Neural cell (in vitro differentiated cells): ENCODE measurements around the gene CHPF. TPM values are rescaled to one million over a fixed set of nuclear protein-coding genes. Genes with fewer than 3 reads are reported as not detected.

Source experiments
- H2AFZ ChIP-seq: fragments of 200-600, 300-800 bp; sonication (generic), shearing (Covaris generic); 2 replicates; pipeline ENCODE4 v1.6.0; 2014; ENCODE audit warnings: low read depth, mild to moderate bottlenecking, antibody characterized with exemption, low read length, moderate library complexity
- H3F3A ChIP-seq: fragments of 200-600 bp; shearing (Covaris generic); 2 replicates; pipeline ENCODE4 v1.6.1; 2016; ENCODE audit warnings: mild to moderate bottlenecking, moderate library complexity, mixed read lengths, antibody characterized with exemption, low read length; ENCODE audit not compliant: insufficient read depth, poor library complexity, severe bottlenecking
- H3K27ac ChIP-seq: fragments of 200-600, 300-800 bp; sonication (generic), shearing (Covaris generic); 2 replicates; pipeline ENCODE4 v1.5.1; 2014; ENCODE audit warnings: mild to moderate bottlenecking, low read length, moderate library complexity
- H3K27me3 ChIP-seq: fragments of 300-800, 200-600 bp; sonication (generic), shearing (Covaris generic); 2 replicates; pipeline ENCODE4 v1.6.0; 2014; ENCODE audit warnings: mild to moderate bottlenecking, low read depth, low read length, moderate library complexity; ENCODE audit not compliant: insufficient read depth
- H3K36me3 ChIP-seq: fragments of 300-800, 200-600 bp; sonication (generic), shearing (Covaris generic); 2 replicates; pipeline ENCODE4 v1.5.1; 2014; ENCODE audit warnings: mild to moderate bottlenecking, antibody characterized with exemption, low read length, moderate library complexity; ENCODE audit not compliant: insufficient read depth
- H3K4me2 ChIP-seq: fragments of 300-800, 200-600 bp; sonication (generic), shearing (Covaris generic); 2 replicates; pipeline ENCODE4 v1.6.0; 2014; ENCODE audit warnings: mild to moderate bottlenecking, low read length
- H3K4me3 ChIP-seq: fragments of 300-800, 200-600 bp; sonication (generic), shearing (Covaris generic); 2 replicates; pipeline ENCODE4 v1.5.1; 2014; ENCODE audit warnings: mild to moderate bottlenecking, low read length, moderate library complexity
- H3K79me2 ChIP-seq: fragments of 200-600 bp; shearing (Covaris generic); replicated peaks from 2 replicates; pipeline ENCODE4 v1.6.0; 2014; ENCODE audit warnings: mild to moderate bottlenecking, low read length, moderate library complexity; ENCODE audit not compliant: insufficient read depth
- H3K9ac ChIP-seq: fragments of 300-800, 200-600 bp; sonication (generic), shearing (Covaris generic); 2 replicates; pipeline ENCODE4 v1.6.1; 2016; ENCODE audit warnings: mild to moderate bottlenecking, low read length, mixed read lengths
- H3K9me2 ChIP-seq: fragments of 200-600 bp; shearing (Covaris generic); 2 replicates; pipeline ENCODE4 v1.6.1; 2016; ENCODE audit warnings: mild to moderate bottlenecking, low read length, mixed read lengths; ENCODE audit not compliant: insufficient read depth
- H3K9me3 ChIP-seq: fragments of 200-600, 300-800 bp; sonication (generic), shearing (Covaris generic); 2 replicates; pipeline ENCODE4 v1.6.1; 2016; ENCODE audit warnings: mild to moderate bottlenecking, mixed run types, low read length, moderate library complexity, mixed read lengths
- H4K20me1 ChIP-seq: fragments of 200-600 bp; shearing (Covaris generic); 2 replicates; pipeline ENCODE4 v1.6.1; 2016; ENCODE audit warnings: mild to moderate bottlenecking, mixed run types; ENCODE audit not compliant: insufficient read depth
- CTCF ChIP-seq: fragments of 450-650 bp; IDR thresholded peaks from 2 replicates; pipeline ENCODE4 v1.5.1; 2014; ENCODE audit warnings: antibody characterized with exemption, mild to moderate bottlenecking, moderate library complexity; ENCODE audit not compliant: poor library complexity, severe bottlenecking
- EP300 ChIP-seq: fragments of 450-650 bp; conservative IDR thresholded peaks from 2 replicates; pipeline ENCODE4 v1.6.1; 2014; ENCODE audit warnings: antibody characterized with exemption, mild to moderate bottlenecking, moderate library complexity; ENCODE audit not compliant: poor library complexity, severe bottlenecking
- EZH2 ChIP-seq: fragments of 200-600, 300-800 bp; shearing (Covaris generic), sonication (generic); IDR thresholded peaks from 2 replicates; pipeline ENCODE4 v1.6.1; 2014; ENCODE audit warnings: antibody characterized with exemption, low read length, borderline replicate concordance, mild to moderate bottlenecking; ENCODE audit not compliant: insufficient read depth, poor library complexity, severe bottlenecking
- MXI1 ChIP-seq: fragments of 450-650 bp; conservative IDR thresholded peaks from 2 replicates; pipeline ENCODE4 v1.6.1; 2014; ENCODE audit warnings: antibody characterized with exemption, mild to moderate bottlenecking; ENCODE audit not compliant: poor library complexity, severe bottlenecking
- POLR2AphosphoS5 ChIP-seq: IDR thresholded peaks from 2 replicates; pipeline ENCODE4 v1.6.1; 2012
- RAD21 ChIP-seq: fragments of 450-650 bp; conservative IDR thresholded peaks from 2 replicates; pipeline ENCODE4 v1.6.1; 2014; ENCODE audit warnings: antibody characterized with exemption, mild to moderate bottlenecking, moderate library complexity
- REST ChIP-seq: IDR thresholded peaks from 2 replicates; pipeline ENCODE4 v1.6.1; 2012; ENCODE audit warnings: borderline replicate concordance
- SMC3 ChIP-seq: fragments of 450-650 bp; conservative IDR thresholded peaks from 2 replicates; pipeline ENCODE4 v1.6.1; 2014; ENCODE audit warnings: antibody characterized with exemption, mild to moderate bottlenecking, moderate library complexity; ENCODE audit not compliant: poor library complexity
- TAF1 ChIP-seq: IDR thresholded peaks from 2 replicates; pipeline ENCODE4 v1.6.1; 2012; ENCODE audit warnings: low read depth
- polyA plus RNA-seq: library from polyadenylated mRNA; depleted of rRNA; stranded (reverse); fragments of >200 nt; gene quantifications from 2 replicates; pipeline ENCODE4 v1.2.3, GENCODE V29; 2014

CHPF gene
- polyA plus RNA-seq, 1 donor from 2014 or later: 28.6 TPM

GRCh38 chr2:219591091-219591490 is 47.5 kb upstream of the CHPF start (continued):
- no peak for TF ChIP-seq MXI1

GRCh38 chr2:219581346-219581745 is 37.7 kb upstream of the CHPF start:
- Histone ChIP-seq H3K4me2 (no peak overlapping the region), H3K36me3 (no peaks in the 10 kb centered on the region), H3F3A (no peaks in the 10 kb centered on the region), H3K9me2 (no peaks in the 10 kb centered on the region), H3K27me3 (no peaks in the 10 kb centered on the region), H3K79me2 (no peaks in the 10 kb centered on the region), H4K20me1 (no peaks in the 10 kb centered on the region), H3K9me3 (no peaks in the 10 kb centered on the region), H3K9ac (no peak overlapping the region), H3K27ac (no peak overlapping the region), H3K4me3 (no peak overlapping the region), H2AFZ (no peak overlapping the region)
- TF ChIP-seq EZH2 (no peak), REST (no peak), CTCF (no peak), TAF1 (no peak), MXI1 (no peak), POLR2AphosphoS5 (no peak), RAD21 (no peak), SMC3 (no peak), EP300 (no peak)

- Histone ChIP-seq H4K20me1 (no peaks in the 10 kb centered on the region), H3K79me2 (no peaks in the 10 kb centered on the region), H2AFZ (no peak overlapping the region), H3K27ac (no peak overlapping the region), H3K4me2 (no peak overlapping the region), H3K27me3 (no peaks in the 10 kb centered on the region), H3K9me2 (no peaks in the 10 kb centered on the region), H3K9me3 (no peaks in the 10 kb centered on the region), H3K4me3 (no peak overlapping the region), H3F3A (no peaks in the 10 kb centered on the region), H3K9ac (no peak overlapping the region), H3K36me3 (no peaks in the 10 kb centered on the region)
- TF ChIP-seq TAF1 (no peak), POLR2AphosphoS5 (no peak), EP300 (no peak), MXI1 (no peak), CTCF (no peak), EZH2 (no peak), RAD21 (no peak), REST (no peak), SMC3 (no peak)
These were observed 35.4 kb upstream of the CHPF start for GRCh38 chr2:219578811-219579613.
